HG03025 (cell line): ENCODE results near the gene SERPING1.

Experiments
- ATAC-seq: cut with Tn5 transposase; IDR thresholded peaks from one replicate; pipeline ENCODE4 v1.9.1; 2021; ENCODE audit warnings: mild to moderate bottlenecking, moderate library complexity; ENCODE audit not compliant: unreplicated experiment, low FRiP score

SERPING1 gene

DNA sequence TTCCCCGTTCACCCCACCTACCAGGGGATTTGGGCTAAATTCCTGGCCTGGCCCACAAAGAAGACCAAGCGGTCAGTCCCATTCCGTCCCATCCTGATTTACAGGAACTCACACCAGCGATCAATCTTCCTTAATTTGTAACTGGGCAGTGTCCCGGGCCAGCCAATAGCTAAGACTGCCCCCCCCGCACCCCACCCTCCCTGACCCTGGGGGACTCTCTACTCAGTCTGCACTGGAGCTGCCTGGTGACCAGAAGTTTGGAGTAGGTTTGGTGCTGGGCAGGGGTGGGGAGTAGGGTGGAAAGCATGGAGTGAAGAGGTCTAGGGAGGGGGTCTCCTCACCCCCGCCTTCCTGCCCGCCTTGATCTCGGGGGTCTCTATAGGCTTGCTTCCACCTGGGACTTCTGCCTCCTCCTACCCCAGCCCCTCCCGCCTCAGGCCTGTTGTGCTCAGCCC is at the start of gene SERPING1:
SERPING1 (plus strand) TSS at position 225 of the 455 bp plus-strand sequence. CDS start 586 bp downstream, outside the sequence.
- ATAC-seq: no peak

DNA sequence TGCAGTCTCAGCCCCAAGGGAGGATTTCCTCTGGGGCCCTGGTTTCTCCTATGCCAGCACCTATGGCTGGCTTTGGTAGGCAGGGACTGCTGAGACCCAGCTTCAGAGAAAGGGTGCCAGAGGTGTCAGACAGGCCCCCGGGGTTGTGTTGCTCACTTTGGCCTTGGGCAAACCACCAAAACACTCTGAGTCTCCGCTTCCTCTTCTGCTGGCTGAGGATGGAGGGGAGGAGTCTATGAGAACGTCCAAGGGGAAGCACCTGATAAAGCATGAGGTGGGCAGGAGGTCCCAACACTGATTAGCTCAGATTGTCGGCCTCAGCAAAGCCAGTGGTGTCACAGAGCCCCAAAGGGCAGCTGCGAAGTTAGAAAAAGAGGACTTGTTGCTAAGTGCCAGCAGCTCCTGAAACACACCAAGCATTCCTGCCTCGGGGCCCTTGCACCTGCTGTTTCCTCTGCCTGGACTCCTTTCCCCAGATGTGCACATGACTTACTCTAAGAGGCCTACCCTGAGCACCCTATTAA is 49.6 kb upstream of the SERPING1 start:
- ATAC-seq: peak; percentile 65

DNA sequence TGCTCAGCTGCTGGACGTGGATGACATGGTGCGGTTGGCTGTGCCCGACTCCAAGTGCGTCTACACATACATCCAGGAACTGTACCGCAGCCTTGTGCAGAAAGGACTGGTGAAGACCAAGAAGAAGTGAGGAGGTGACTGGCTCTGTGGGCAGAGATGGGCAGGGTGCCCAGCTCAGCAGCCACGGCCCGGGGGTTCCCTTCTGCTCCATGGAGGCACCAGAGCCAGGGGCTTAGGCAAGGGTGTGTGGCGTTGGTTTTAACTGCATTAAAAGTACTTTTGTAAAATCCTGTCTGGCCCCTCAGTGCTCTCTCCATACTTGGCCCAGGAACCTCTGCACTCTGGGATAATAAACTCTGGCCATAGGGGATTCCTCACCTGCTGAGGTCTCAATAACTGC is 47.5 kb upstream of the SERPING1 start:
- no peak for ATAC-seq

DNA sequence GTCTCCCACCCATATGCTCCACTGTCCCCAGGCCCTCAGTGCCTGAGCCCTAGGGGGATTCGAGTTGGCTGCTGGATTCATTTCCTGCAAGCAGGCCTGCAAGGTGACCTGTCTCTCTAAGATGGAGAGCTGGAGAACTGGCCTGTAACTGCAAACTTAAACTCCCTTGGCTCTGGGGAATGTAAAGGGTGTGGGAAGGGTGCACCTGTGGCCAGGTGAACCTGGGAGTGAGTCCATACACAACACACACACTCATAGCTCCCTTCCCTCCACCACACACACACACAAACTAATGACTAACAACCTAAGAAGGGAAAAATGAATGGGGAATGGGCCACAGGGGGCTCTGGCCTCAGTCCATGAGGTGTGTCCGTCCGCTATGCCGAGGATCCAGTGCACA is 45.5 kb upstream of the SERPING1 start:
- ATAC-seq: no peak

DNA sequence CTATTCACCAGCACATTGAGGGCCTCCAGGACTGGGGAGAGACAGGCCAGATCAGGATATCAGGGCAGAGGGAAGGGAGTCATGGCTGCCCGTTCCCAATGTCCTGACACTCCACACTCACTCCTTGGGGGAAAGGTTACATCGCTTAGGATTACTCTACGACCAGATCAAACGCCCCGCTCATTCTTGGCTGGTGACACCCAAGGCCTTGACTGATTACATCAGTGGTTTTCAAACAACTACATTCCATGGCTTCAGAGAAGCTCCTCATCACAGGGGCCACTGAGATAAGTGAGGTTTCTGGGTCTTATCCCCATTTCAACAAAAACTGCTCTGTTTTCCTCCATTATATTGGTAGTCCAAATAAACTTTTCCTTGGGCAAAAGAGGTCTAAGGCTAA is 45.0 kb upstream of the SERPING1 start:
- no peak for ATAC-seq

DNA sequence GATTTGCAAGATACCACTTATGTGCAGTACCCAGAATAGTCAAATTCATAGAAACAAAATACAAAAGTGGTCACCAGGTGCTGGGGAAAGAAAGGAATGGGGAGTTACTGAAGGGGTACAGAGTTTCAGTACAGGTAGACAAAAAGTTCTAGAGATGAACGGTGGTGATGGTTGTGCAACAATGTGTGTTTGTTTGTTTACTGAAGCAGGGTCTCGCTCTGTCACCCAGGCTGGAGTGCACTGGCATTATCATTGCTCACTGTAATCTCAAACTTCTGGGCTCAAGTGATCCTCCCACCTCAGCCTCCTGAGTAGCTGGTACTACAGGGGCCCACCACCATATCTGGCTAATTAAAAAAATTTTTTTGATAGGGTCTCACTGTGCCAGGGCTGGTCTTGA is 42.1 kb upstream of the SERPING1 start:
- ATAC-seq: no peak

DNA sequence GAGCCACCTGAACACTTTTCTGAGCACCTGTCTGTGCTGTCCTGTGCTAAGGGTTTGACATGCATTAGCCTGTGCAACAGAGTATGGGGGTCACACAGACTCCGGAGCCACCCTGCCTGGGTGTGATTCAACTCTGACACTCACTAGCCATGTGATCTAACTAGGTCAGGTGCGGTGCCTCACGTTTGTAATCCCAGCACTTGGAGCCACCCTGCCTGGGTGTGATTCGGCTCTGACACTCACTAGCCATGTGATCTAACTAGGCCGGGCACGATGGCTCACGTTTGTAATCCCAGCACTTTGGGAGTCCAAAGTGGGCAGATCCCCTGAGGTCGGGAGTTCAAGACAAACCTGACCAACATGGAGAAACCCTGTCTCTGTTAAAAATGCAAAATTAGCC is 41.4 kb upstream of the SERPING1 start:
- ATAC-seq: no peak

DNA sequence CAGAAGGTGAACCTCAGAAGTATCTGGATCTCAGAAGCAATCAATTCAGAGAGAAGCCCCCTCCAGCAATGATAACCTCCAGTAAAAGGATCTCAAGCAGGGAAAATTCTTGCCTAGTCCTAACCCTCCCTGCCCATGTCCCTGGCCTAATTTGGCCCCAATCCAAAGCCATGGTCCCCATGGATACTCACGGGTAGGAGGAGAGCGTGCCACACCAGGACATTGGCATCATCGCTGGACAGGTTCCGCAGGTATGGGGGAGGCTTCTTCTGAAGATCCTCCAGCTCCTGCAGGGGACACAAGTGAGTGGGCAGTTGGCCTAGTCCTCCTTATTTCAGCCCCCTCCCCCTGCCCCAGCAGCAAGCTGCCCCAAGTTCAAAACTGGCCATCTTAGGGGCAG is 37.3 kb upstream of the SERPING1 start:
- no peak for ATAC-seq

DNA sequence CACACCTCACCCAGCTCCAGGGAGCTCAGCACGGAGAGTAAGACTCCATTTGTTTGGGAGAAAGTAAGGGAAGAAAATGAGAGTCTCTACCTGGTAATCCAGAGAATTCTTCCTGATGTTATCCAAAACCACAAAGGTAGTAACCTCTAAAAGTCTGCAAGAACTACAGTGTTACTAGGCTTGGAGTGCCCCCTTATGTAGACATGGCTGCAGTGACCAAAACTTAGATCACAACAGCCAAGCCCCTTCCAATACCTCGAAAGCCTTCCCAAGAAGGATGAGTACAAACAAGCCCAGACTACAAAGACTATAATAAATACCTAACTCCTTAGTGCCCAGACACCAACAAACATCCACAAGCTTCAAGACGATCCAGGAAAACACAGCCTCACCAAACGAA is 34.9 kb upstream of the SERPING1 start:
- ATAC-seq: no peak

DNA sequence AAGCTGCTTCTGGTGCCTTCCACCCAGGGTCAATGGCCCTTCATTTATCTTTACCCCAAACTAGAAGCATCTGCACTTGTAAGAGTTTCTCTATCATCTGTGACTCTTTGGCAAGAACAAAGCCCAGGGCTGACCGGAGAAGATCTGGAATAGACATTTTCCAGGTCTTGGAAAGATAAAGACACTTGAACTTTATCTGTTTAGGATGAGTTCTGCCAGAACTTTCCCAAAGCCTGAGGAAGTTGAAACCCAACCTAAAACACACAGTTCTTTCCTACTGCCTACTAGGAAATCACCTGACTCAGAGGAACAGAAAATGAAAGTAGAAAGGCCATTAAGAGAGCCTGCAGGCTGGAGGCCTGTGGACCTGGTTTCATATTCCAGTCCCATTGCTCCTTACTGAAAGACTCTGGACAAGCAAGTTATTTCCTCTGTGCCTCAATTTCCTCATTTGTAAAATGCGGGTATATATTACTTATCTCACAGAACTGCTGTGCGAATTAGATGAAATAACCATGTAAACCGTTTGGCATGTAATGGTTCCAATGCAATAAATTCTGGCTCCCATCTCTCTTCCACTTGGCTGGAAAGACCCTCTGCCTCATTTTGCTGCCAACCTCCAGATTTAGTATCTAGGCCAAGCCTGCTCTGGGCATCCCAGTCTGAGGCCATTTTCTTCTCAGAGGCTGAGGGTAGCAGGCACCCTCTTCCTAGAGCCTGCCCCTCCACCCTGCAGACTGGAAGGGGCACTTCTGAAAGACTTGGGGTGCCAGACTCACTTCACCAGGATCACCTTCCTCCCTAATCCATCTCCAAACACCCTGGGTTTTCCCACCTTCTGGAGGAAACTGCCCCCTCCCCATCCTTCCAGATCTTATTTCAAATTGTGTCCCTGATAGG is 31.2 kb upstream of the SERPING1 start:
- peak; percentile 59 for ATAC-seq

DNA sequence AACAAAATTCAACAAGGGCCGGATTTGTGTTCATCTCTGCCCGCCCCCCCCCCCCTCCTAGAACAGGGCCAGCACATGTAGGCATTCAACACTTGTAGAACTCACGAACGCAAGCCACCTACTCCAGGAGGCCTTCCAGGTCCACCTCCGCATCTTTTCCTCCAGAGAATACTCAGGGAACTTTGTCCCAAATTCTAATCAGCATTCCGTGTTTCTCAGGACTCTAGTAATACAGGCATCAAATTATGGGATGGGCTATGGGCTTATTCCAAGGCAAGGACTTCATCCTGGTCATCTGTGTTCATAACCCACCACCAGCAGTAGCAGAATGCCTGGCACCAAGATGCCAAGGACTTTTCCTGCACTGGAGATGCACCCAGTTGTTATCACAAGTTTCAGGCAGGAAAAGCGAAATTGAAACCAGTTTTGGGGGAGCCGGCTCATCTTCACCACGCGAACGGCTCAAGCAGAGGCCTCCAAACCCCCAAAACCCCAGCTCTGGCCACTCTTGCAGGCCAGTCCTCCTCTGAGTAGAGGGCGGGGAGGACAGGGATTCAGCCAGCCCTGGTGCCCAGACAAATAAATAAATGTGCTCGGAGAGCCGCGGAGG is 30.5 kb upstream of the SERPING1 start:
- no peak for ATAC-seq

DNA sequence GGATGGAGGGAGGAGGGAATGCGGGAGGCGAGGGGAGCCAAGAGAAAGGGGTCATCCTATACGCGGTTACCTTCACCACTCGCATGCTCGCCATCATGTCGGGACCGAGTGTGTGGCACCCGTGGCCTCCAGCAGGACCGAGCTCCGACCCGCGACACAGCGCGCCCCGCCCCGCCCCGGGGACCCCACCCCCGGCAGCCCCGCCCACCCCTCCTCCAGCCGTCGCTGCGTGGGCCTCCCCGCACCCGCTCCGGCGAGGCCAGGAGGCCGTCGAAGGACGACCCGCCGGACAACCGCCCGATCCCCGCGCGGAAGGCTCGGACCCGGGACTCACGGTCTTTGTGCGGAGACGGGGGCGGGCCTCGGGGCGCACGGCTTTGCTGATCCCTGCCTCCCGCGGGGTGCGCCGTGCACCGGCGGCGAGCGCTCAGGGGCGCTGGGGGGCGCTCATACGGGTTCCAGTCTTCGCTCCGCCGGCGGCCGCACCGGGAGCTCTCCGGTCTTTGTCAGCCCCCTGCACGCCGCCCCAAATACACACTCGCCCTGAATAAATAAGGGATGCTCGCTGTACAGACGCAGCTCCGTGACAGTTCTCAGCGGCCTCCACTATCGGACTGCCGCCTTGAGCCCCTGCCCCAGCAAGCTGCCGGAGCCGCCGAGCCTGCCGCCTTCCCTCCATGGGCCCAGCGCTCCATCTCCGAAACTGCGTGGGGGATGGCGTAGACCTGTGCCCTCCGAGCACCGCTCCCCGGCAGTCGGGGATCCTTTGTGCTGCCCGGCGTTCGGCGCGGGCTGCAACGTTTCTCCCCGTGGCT is 29.8 kb upstream of the SERPING1 start, which contains the start of gene UBE2L6:
UBE2L6 (minus strand) TSS at position 158 of the 815 bp plus-strand sequence; CDS start at position 97, 61 bp downstream.
- ATAC-seq: peak; percentile 66

DNA sequence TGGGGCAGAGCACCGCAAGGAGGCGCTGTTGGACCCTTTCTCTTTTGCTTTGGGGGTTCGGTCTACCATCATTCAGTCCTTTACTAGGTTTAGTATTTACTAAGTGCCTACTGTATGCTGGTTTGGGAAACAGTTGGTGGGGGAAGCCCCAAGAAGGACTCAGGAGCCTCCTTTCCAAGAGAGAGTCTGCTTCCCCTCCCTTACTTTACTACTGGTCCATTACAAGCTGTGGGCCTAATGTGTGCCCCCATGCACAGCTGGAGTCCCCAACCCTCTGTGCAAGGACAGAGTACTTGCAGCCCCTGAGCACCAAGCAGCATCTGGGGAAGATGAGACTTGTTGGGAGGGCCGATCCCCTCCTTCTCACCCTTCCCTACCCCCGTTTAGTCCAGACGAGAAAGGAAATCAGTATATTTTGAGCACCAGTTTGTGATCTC is 29.1 kb upstream of the SERPING1 start:
- peak; percentile 5 for ATAC-seq

DNA sequence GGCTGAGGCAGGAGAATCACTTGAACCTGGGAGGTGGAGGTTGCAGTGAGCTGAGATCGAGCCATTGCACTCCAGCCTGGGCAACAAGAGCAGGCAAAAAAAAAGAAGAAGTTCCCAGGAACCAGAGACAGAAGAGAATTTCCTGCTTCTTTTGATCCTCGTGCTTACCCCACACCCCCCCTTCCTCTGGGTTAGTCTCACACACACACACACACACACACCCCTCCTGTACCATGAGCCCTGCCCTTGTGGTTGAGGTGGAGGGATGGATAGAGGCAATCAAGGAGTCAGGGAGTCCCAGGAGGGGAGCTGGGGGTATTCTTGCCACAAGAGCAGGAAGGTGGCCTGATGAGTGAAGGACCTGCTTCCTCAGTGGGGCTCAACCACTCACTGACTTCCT is 25.9 kb upstream of the SERPING1 start:
- no peak for ATAC-seq

DNA sequence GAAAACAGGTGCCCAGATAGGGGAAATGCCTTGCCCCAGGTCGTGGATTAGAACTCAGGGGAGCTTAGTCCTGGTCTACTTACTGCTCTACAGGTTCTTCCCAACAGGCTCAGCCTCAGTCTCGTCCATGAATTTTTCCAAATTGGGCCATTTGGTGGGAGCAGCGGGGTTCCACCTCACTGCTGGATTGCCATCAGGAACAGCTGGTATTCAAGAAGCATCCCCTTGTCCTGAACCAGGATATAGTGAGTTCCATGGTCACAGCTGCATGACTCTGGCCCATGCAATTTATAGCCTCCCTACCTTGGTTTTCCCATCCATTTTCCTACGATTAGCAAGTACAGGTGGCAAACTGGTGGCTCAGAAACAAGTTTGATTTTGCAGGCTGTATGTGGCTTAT is 23.4 kb upstream of the SERPING1 start:
- ATAC-seq: no peak

DNA sequence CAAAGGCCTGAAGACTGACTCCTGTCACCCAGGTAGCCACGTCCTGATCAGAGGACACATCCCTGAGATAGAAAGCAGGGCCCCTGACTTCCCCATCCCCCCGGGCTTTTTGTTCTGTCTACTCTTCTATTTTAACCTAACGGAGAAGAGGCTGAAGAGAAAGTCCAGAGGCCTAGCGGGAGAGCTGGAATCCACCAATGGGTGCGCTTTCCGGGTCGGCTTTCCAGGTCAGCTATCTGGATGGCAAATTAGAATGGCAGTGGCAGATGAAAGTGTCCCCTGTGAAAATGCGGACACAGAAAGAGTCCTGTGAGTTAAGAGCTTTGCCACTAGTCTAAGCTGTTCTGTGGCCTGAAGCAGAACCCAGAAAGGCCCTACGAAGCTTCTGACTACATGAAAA is 13.1 kb upstream of the SERPING1 start:
- no peak for ATAC-seq

DNA sequence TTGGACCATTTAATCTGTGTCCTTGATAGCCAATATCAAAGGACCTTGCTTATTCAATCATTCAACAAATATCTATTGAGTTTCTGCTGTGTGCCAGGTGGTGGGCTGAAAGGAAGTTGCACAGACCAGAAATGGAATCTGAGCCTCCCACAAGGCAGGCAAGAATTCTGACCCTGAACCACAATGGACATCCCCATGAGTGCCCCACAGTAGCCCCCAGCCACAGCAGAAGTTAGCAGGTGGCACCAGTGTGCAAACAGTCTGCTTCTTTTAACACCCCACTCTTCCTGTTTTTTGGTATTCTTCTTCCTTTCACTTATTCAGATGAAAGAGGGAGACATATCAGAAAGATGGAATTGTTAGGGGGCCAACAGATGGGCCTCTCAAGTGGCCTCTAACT is 12.2 kb upstream of the SERPING1 start:
- no peak for ATAC-seq

DNA sequence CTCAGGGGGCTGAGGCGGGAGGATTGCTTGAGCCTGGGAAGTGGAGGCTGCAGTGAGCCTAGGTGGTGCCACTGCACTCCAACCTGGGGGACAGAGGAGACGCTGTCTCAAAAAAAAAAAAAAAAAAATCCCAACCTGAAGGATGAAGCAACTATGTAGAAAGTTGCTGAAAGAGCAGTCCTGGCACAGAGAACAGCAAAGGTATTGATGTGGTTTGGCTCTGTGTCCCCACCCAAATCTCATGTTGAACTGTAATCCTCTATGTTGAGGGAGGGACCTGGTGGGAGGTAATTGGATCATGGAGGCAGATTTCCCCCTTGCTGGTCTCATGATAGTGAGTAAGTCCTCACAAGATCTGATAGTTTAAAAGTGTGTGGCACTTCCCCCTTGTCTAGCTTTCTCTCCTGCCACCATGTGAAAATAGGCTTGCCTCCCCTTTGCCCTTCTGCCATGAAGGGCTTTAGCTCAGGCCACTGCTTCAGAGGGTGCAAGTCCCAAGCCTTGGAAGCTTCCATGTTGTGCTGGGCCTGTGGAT is 10.7 kb upstream of the SERPING1 start:
- no peak for ATAC-seq

DNA sequence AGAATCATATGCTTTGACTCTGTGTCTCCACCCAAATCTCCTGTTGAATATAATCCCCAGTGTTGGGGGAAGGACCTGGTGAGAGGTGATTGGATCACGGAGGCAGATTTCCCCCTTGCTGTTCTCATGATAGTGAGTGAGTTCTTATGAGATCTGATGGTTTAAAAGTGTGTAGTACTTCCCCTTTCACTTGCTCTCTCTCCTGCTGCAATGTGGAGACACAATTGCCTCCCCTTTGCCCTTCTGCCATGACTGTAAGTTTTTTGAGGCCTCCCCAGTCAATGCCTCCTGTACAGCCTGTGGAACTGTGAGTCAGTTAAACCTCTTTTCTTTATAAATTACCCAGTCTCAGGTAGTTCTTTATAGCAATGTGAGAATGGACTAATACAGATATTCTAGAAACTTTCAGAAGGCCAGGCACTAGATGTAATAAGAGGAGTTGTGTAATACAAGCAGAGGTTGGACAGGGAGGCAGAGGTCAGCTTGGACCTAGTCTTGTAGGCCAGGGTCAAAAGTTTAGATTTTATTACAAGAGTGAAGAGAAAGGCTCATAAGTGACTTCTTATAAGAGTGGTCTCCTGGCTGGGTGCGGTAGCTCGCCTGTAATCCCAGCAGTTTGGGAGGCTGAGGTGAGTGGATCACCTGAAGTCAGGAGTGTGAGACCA is 9.3 kb upstream of the SERPING1 start:
- ATAC-seq: no peak
